ENCODE results near the gene MEIOSIN.

Gene MEIOSIN

GRCh38 chr19:45809643-45810159, 76.5 kb downstream of the MEIOSIN start:
- DNase-seq, result no peak

- no peak for DNase-seq
These were observed 79.1 kb downstream of the MEIOSIN start for GRCh38 chr19:45812297-45812696.

Data from activated naive CD4-positive, alpha-beta T cell treated with Interleukin-2 at 50 U/mL for 16 hours (primary cell).